Loucy (cell line): Measurements from ENCODE around the gene LTBP1.
"Not testable (repeated sequence)": the region's sequence is repeated elsewhere in the genome, so short reads cannot be mapped to it uniquely, and the experiment has no call there.

ENCODE experiments used
- CTCF ChIP-seq: fragments of 200-600 bp; sonication (generic); conservative IDR thresholded peaks from 2 replicates; pipeline ENCODE4 v1.5.1; 2014; ENCODE audit warnings: mild to moderate bottlenecking, antibody characterized with exemption, low read length
- EZH2phosphoT487 ChIP-seq: fragments of 200-600 bp; IDR thresholded peaks from 2 replicates; pipeline ENCODE4 v1.6.1; 2018; ENCODE audit warnings: antibody characterized with exemption, mild to moderate bottlenecking, moderate library complexity, borderline replicate concordance

GRCh38 chr2:32919901-32920300, 26.9 kb upstream of the LTBP1 start:
- TF ChIP-seq CTCF, EZH2phosphoT487: not testable (repeated sequence)
